AG10803 (cell line): Measurements from ENCODE around the gene STT3B.

Experiments used
- DNase-seq: peaks from one replicate; pipeline ENCODE4 v3.0.0; 2010; ENCODE audit warnings: low read depth
- H3K4me3 ChIP-seq: 2 replicates; pipeline ENCODE4 v1.5.1; 2011; ENCODE audit warnings: mild to moderate bottlenecking, low read length, control low read depth
- TF ChIP-seq, protein P1 (sequence below): conservative IDR thresholded peaks from 2 replicates; pipeline ENCODE4 v1.5.1; 2011; ENCODE audit warnings: mild to moderate bottlenecking, low read length, control low read depth, inconsistent platforms

Gene STT3B

DNA sequence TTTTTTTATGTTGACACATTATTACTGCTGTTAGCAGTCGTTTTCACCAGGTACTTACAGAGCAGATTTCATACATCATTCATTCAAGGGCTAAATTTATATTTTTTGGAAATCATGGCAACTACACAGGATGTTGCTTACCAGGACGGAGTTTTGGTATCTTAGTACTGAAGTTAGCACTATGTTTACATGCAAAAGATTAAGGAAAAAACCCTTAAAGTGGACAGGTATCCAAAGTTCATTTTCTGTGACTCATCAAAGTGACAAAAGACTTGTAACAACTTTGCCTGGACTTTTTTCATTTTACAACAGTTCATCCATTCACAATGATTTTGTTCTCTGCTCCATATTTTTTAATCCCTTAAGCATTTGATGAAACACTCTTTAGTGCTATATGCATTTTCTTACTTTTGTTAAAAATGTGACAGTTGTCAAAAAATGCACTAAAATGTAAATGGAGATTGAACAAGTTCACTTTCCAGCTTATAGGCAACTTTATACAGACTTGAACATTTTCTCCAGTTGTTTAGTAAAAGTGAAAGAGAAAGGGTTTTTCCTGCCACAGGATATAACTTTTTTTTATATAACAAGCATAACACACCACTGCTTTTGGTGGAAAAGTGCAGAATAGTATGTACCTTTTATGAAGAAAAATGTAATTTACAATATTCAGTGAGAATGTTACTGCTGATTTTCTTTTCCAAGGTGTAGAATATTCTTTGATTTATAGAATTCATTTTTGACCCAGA, 104.1 kb downstream of the STT3B start:
- no peak overlapping the region for H3K4me3 ChIP-seq
- no peak for DNase-seq
- TF ChIP-seq, protein P1, sequence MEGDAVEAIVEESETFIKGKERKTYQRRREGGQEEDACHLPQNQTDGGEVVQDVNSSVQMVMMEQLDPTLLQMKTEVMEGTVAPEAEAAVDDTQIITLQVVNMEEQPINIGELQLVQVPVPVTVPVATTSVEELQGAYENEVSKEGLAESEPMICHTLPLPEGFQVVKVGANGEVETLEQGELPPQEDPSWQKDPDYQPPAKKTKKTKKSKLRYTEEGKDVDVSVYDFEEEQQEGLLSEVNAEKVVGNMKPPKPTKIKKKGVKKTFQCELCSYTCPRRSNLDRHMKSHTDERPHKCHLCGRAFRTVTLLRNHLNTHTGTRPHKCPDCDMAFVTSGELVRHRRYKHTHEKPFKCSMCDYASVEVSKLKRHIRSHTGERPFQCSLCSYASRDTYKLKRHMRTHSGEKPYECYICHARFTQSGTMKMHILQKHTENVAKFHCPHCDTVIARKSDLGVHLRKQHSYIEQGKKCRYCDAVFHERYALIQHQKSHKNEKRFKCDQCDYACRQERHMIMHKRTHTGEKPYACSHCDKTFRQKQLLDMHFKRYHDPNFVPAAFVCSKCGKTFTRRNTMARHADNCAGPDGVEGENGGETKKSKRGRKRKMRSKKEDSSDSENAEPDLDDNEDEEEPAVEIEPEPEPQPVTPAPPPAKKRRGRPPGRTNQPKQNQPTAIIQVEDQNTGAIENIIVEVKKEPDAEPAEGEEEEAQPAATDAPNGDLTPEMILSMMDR = no peak

DNA sequence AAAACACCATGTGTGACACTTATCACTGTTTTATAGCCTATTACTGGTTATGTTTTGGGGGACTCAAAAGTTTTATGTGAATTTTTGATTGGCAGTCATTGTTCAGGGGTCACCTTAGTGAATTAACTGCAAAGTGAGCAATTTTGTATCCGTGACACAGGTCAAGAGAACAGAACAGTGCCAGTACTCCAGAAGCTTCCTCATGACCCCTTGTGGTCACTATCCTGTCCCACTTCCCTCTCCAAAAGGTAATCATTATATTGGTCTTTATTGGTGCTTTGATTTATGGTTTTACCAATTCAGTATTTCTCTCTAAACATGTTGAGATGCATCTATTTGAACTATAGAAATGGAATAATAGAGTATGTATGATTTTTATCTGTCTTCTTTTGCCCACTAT, 107.1 kb downstream of the STT3B start:
- no peak for DNase-seq
- H3K4me3 ChIP-seq = no peak overlapping the region
- TF ChIP-seq, protein P1 = no peak

DNA sequence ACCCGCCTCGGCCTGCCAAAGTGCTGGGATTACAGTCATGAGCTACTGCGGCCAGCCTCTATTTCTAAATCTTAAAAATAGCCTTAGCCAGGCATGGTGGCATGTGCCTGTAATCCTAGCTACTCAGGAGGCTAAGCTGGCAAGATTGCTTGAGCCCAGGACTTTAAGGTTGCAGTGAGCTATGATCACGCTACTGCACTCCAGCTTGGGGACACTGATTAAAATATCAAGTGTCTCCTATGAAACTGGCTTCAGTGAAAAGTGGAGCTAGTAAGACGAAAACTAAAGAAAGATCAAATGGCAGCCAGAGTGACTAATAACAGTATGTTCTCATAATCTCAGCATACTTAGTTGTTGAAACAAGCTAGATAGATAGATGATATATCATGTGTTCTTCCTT, 112.5 kb downstream of the STT3B start:
- DNase-seq = no peak
- H3K4me3 ChIP-seq = no peak overlapping the region
- TF ChIP-seq, protein P1 = no peak

DNA sequence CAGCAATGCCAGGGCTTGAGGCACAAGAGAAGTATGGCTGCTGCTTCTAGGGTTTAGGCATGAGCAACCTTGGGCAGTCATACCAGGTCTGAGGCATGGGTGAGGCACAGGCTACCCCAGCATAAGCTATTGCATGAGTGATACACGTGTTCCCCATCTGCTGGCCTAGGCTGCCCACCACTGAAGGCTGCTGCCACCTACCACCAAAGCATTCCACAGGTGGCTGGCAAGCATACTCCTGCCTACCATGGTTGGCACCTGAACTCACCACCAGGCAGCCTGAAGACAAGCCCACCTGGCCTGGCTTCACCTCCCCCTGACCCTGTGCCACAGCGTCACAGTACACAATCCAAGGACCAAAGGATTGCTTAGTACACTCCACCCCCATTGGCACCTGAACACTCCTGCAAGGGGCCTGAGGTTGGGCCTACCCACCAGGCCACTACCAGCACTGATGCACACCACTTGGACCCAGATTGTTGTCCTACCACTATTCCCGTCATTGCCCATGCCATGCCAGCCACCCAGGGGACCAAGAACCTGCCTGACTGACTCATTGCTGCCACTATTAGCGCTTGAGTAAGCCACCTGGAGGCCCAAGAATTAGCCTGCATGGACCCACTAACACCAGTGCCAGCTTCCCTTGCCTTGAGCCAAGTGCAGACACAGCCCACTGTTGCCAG, 115.7 kb downstream of the STT3B start:
- no peak overlapping the region for H3K4me3 ChIP-seq
- DNase-seq = no peak
- TF ChIP-seq, protein P1 = no peak

DNA sequence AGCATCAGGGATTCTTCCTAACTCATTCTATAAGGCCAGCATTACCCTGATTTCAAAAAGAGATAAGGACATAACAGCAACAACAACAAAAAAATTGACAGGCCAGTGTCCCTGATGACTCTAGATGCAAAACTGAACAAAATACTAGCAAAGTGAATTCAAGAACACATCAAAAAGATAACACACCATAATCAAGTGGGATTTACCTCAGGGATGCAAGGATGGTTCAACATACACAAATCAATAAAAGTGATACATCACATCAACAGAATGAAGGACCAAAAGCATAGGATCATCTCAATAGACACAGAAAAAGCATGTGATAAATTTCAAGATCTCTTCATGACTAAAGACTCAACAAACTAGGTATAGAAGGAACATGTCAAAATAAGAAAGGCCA, 119.6 kb downstream of the STT3B start:
- H3K4me3 ChIP-seq = no peak overlapping the region
- TF ChIP-seq, protein P1 = no peak
- DNase-seq = no peak

DNA sequence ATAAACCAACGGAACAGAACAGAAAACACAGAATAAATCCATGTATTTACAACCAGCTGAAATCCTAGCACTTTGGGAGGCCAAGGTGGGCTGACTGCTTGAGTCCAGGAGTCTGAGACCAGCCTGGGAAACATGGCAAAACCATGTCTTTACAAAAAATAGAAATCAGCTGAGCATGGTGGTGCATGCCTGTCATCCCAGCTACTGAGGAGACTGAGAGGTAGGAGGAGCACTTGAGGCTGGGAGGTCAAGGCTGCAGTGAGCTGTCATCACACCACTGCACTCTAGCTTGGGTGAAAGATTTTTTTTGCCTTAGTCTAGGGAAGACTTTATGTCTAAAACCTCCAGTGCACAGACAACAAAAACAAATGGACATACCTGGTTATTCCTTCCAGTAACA, 120.7 kb downstream of the STT3B start:
- H3K4me3 ChIP-seq = no peak overlapping the region
- no peak for DNase-seq
- TF ChIP-seq, protein P1 = no peak

DNA sequence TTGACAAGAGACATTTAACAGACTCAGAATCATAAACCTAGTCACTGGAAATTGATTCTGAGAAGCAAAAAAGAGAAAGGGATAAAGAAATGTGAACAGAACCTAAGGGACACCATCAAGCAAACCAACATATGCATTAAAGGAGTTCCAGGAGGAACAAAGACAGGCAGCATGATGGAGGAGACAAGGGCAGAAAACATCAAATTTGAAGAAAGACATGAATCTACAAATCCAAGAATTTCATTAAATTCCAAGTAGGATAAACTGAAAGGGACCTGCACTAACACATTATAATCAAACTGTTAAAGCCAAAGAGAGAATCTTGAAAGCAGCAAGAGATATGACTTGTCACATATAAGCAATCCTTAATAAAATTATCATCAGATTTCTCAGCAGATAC, 122.3 kb downstream of the STT3B start:
- DNase-seq = no peak
- no peak overlapping the region for H3K4me3 ChIP-seq
- TF ChIP-seq, protein P1 = no peak
